HepG2 (cell line): Measurements from ENCODE around the gene ZSCAN32.

ENCODE experiments used
- HNRNPUL1 ChIP-seq: fragments of 200-400 bp; formaldehyde crosslinking; IDR thresholded peaks from 2 replicates; pipeline ENCODE4 v1.6.1; 2017; ENCODE audit warnings: low read depth, mild to moderate bottlenecking, low read length, moderate library complexity
- HOXA9 ChIP-seq: sonication (generic); formaldehyde crosslinking; IDR thresholded peaks from 2 replicates; pipeline ENCODE4 v1.8.1; 2022; ENCODE audit warnings: missing genetic modification reagents, mild to moderate bottlenecking, moderate library complexity, borderline replicate concordance
- NFE2L2 ChIP-seq: fragments of 150-350 bp; IDR thresholded peaks from 2 replicates; pipeline ENCODE4 v1.6.1; 2014; ENCODE audit warnings: low read length
- RFXANK ChIP-seq: IDR thresholded peaks from 2 replicates; pipeline ENCODE4 v1.6.1; 2016
- SMC3 ChIP-seq: IDR thresholded peaks from 2 replicates; pipeline ENCODE4 v1.6.1; 2011; ENCODE audit warnings: low read length, improper control_type of control experiment
- ZBTB21 ChIP-seq: sonication (generic); formaldehyde crosslinking; IDR thresholded peaks from 2 replicates; pipeline ENCODE4 v1.4.0; 2020; ENCODE audit warnings: missing genetic modification reagents

- no peak for TF ChIP-seq SMC3
- TF ChIP-seq NFE2L2: no peak
- no peak for TF ChIP-seq HNRNPUL1
- no peak for TF ChIP-seq HOXA9 (CRISPR knock-in tag)
- TF ChIP-seq ZBTB21 (CRISPR knock-in tag): no peak
- no peak for TF ChIP-seq RFXANK
Measured at GRCh38 chr16:3369073-3369472, 31.7 kb downstream of the ZSCAN32 start.
